ENCODE results near the gene AS3MT. TPM values are rescaled to one million over a fixed set of nuclear protein-coding genes. Genes with fewer than 3 reads are reported as not detected.

The AS3MT gene
- total RNA-seq, 1 donor from 2014 or later: 40.3 TPM

- H3K9ac ChIP-seq: no peak overlapping the region
- H3K4me3 Mint-ChIP-seq: no peak overlapping the region
- peaks cover 9% of the 10 kb centered on the region for H3F3A ChIP-seq (ENCODE audit: low read depth)
- peaks cover 18% of the 10 kb centered on the region for H4K20me1 ChIP-seq (ENCODE audit: low read depth)
- H3K4me1 Mint-ChIP-seq: no peaks in the 10 kb centered on the region
- no peak for DNase-seq (ENCODE audit: low spot score)
- no peak overlapping the region for H2AFZ ChIP-seq (replicated peaks)
- no peaks in the 10 kb centered on the region for H3K36me3 Mint-ChIP-seq
- H3K9me3 ChIP-seq (ENCODE audit: low read depth): no peaks in the 10 kb centered on the region
- H3K79me2 ChIP-seq (ENCODE audit: low read depth): no peaks in the 10 kb centered on the region
- no peak for TF ChIP-seq CTCF (IDR thresholded peaks at IDR 0.05)
- no peak for TF ChIP-seq EZH2 (IDR thresholded peaks at IDR 0.05)
- TF ChIP-seq EZH2phosphoT487 (IDR thresholded peaks at IDR 0.05): no peak
- no peak overlapping the region for H3K27ac Mint-ChIP-seq
- no peaks in the 10 kb centered on the region for H3K27me3 Mint-ChIP-seq (ENCODE audit: insufficient read depth, low read depth)
- no peaks in the 10 kb centered on the region for H3K9me3 Mint-ChIP-seq
- H3K4me2 ChIP-seq: peak overlapping the region; percentile 45
- H3K4me3 ChIP-seq: no peak overlapping the region
- peaks cover 19% of the 10 kb centered on the region for H3K4me1 ChIP-seq
- no peaks in the 10 kb centered on the region for H3K27me3 ChIP-seq
- H3K27ac ChIP-seq: peak overlapping the region; percentile 47
- H3K36me3 ChIP-seq: no peaks in the 10 kb centered on the region
Observed at GRCh38 chr10:102945962-102946361, 76.7 kb downstream of the AS3MT start.

- peaks cover 9% of the 10 kb centered on the region for H3F3A ChIP-seq (ENCODE audit: low read depth)
- no peaks in the 10 kb centered on the region for H3K9me3 ChIP-seq (ENCODE audit: low read depth)
- H3K27ac ChIP-seq: no peak overlapping the region
- no peak overlapping the region for H3K4me3 ChIP-seq
- no peak overlapping the region for H3K9ac ChIP-seq
- Mint-ChIP-seq H3K27ac (no peak overlapping the region), H3K9me3 (no peaks in the 10 kb centered on the region), H3K4me1 (no peaks in the 10 kb centered on the region), H3K4me3 (no peak overlapping the region), H3K27me3 (ENCODE audit: insufficient read depth, low read depth) (no peaks in the 10 kb centered on the region), H3K36me3 (no peaks in the 10 kb centered on the region)
- no peak overlapping the region for H3K4me2 ChIP-seq
- peaks cover 18% of the 10 kb centered on the region for H4K20me1 ChIP-seq (ENCODE audit: low read depth)
- H3K4me1 ChIP-seq: peaks cover 19% of the 10 kb centered on the region
- no peak overlapping the region for H2AFZ ChIP-seq (replicated peaks)
- no peaks in the 10 kb centered on the region for H3K27me3 ChIP-seq
- TF ChIP-seq CTCF (IDR thresholded peaks at IDR 0.05) (no peak), EZH2 (IDR thresholded peaks at IDR 0.05) (no peak), EZH2phosphoT487 (IDR thresholded peaks at IDR 0.05) (no peak)
- DNase-seq (ENCODE audit: low spot score): no peak
- H3K36me3 ChIP-seq: no peaks in the 10 kb centered on the region
- H3K79me2 ChIP-seq (ENCODE audit: low read depth): no peaks in the 10 kb centered on the region
Observed at GRCh38 chr10:102946992-102947391, 77.7 kb downstream of the AS3MT start.

GRCh38 chr10:102948176-102948575 lies 78.9 kb downstream of the AS3MT start:
- no peak for DNase-seq (ENCODE audit: low spot score)
- no peaks in the 10 kb centered on the region for H3K4me1 Mint-ChIP-seq
- Histone ChIP-seq H3K79me2 (ENCODE audit: low read depth) (no peaks in the 10 kb centered on the region), H3K9me3 (ENCODE audit: low read depth) (no peaks in the 10 kb centered on the region), H3K4me3 (no peak overlapping the region), H3K4me2 (no peak overlapping the region), H3K9ac (no peak overlapping the region), H3F3A (ENCODE audit: low read depth) (peaks cover 9% of the 10 kb centered on the region), H3K27me3 (no peaks in the 10 kb centered on the region), H3K4me1 (peaks cover 19% of the 10 kb centered on the region), H4K20me1 (ENCODE audit: low read depth) (peaks cover 18% of the 10 kb centered on the region), H2AFZ (replicated peaks) (no peak overlapping the region), H3K36me3 (no peaks in the 10 kb centered on the region), H3K27ac (no peak overlapping the region)
- no peak overlapping the region for H3K27ac Mint-ChIP-seq
- H3K9me3 Mint-ChIP-seq: no peaks in the 10 kb centered on the region
- H3K4me3 Mint-ChIP-seq: no peak overlapping the region
- H3K36me3 Mint-ChIP-seq: no peaks in the 10 kb centered on the region
- TF ChIP-seq EZH2 (IDR thresholded peaks at IDR 0.05) (no peak), CTCF (IDR thresholded peaks at IDR 0.05) (no peak), EZH2phosphoT487 (IDR thresholded peaks at IDR 0.05) (no peak)
- no peaks in the 10 kb centered on the region for H3K27me3 Mint-ChIP-seq (ENCODE audit: insufficient read depth, low read depth)

Data from neural progenitor cell (in vitro differentiated cells).